Erythroblast (primary cell): ENCODE measurements around the gene GLIS2.

ENCODE experiments used
- GATA1 ChIP-seq: IDR thresholded peaks from 2 replicates; pipeline ENCODE4 v1.6.1; 2011; ENCODE audit warnings: low read depth, mild to moderate bottlenecking, control low read depth, low read length, moderate library complexity
- POLR2A ChIP-seq: IDR thresholded peaks from 2 replicates; pipeline ENCODE4 v1.6.1; 2011; ENCODE audit warnings: mild to moderate bottlenecking, low read length

GRCh38 chr16:4328046-4328781 lies 12.3 kb downstream of the GLIS2 start:
- TF ChIP-seq POLR2A (no peak), GATA1 (no peak)
